ENCODE measurements around the gene MYMX. TPM values are rescaled to one million over a fixed set of nuclear protein-coding genes. Genes with fewer than 3 reads are reported as not detected.
"Not testable (repeated sequence)": the region's sequence is repeated elsewhere in the genome, so short reads cannot be mapped to it uniquely, and the experiment has no call there.

MYMX gene
- total RNA-seq, 1 donor from 2014 or later, result not detected

DNA sequence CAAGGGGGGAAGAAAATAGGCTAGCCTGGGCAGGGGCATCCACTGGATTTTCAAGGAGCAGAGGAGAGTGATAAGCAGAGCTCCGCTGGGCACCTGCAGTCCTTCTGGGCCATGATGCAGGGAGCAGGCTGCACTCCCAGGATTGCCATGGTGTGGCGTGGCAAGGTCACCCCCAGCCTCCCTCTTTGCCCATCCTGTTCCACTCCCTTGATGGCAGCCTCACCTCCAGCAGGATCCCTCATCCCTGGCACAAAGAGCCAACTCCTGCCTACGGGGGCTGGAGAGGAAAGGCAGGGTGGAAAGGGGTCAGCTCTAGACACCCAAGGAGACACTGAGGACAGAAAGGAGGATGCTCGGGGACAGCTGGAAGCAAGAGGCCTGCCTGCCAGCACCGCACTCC, 22.4 kb upstream of the MYMX start:
- no peaks in the 10 kb centered on the region for H3K27me3 Mint-ChIP-seq (ENCODE audit: low read depth)

GRCh38 chr6:44196351-44196750, 20.4 kb upstream of the MYMX start:
- H3K27me3 Mint-ChIP-seq (ENCODE audit: low read depth); H3K36me3 Mint-ChIP-seq (ENCODE audit: low read depth); H3K9me3 Mint-ChIP-seq (ENCODE audit: low read depth); H3K4me3 Mint-ChIP-seq (ENCODE audit: unreplicated experiment); H3K27ac Mint-ChIP-seq (ENCODE audit: unreplicated experiment); DNase-seq (ENCODE audit: low spot score): not testable (repeated sequence)
- H3K4me1 Mint-ChIP-seq (ENCODE audit: low read depth), result peaks cover 12% of the 10 kb centered on the region

More for the DNA sequence above, 22.4 kb upstream of the MYMX start:
- Mint-ChIP-seq H3K27ac (ENCODE audit: unreplicated experiment) (no peak overlapping the region), H3K4me1 (ENCODE audit: low read depth) (peaks cover 6% of the 10 kb centered on the region), H3K9me3 (ENCODE audit: low read depth) (no peaks in the 10 kb centered on the region), H3K4me3 (ENCODE audit: unreplicated experiment) (no peak overlapping the region), H3K36me3 (ENCODE audit: low read depth) (no peaks in the 10 kb centered on the region)
- no peak for TF ChIP-seq CTCF (IDR thresholded peaks at IDR 0.05)
- no peak for DNase-seq (ENCODE audit: low spot score)

GRCh38 chr6:44198684-44199083, 18.0 kb upstream of the MYMX start:
- H3K27me3 Mint-ChIP-seq (ENCODE audit: low read depth), result no peaks in the 10 kb centered on the region

DNA sequence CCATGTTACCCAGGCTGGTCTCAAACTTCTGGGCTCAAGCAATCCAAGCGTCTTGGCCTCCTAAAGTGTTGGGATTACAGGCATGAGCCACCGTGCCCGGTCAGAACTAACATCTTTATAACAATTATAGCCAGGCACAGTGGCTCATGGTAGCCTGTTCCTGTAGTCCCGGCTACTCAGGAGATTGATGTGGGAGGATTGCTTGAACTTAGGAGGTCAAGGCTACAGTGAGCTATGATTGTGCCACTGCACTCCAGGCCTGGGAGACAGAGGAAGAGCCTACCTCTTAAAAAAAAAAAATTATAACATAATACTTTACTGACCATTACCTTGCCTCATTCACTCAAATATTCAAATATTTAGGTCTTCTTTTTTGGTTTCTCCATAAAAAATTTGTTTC, 16.8 kb upstream of the MYMX start:
- Mint-ChIP-seq H3K36me3 (ENCODE audit: low read depth) (no peaks in the 10 kb centered on the region), H3K4me3 (ENCODE audit: unreplicated experiment) (no peak overlapping the region), H3K27me3 (ENCODE audit: low read depth) (no peaks in the 10 kb centered on the region), H3K27ac (ENCODE audit: unreplicated experiment) (no peak overlapping the region), H3K4me1 (ENCODE audit: low read depth) (peaks cover 17% of the 10 kb centered on the region), H3K9me3 (ENCODE audit: low read depth) (no peaks in the 10 kb centered on the region)
- no peak for TF ChIP-seq CTCF (IDR thresholded peaks at IDR 0.05)
- DNase-seq (ENCODE audit: low spot score), result no peak

More at GRCh38 chr6:44198684-44199083, 18.0 kb upstream of the MYMX start:
- H3K4me3 Mint-ChIP-seq (ENCODE audit: unreplicated experiment), result no peak overlapping the region
- H3K36me3 Mint-ChIP-seq (ENCODE audit: low read depth), result no peaks in the 10 kb centered on the region
- no peaks in the 10 kb centered on the region for H3K9me3 Mint-ChIP-seq (ENCODE audit: low read depth)
- DNase-seq (ENCODE audit: low spot score), result no peak
- H3K4me1 Mint-ChIP-seq (ENCODE audit: low read depth), result peaks cover 17% of the 10 kb centered on the region
- no peak overlapping the region for H3K27ac Mint-ChIP-seq (ENCODE audit: unreplicated experiment)
- no peak for TF ChIP-seq CTCF (IDR thresholded peaks at IDR 0.05)

- Mint-ChIP-seq H3K36me3 (ENCODE audit: low read depth) (no peaks in the 10 kb centered on the region), H3K4me3 (ENCODE audit: unreplicated experiment) (no peak overlapping the region), H3K9me3 (ENCODE audit: low read depth) (no peaks in the 10 kb centered on the region), H3K27me3 (ENCODE audit: low read depth) (no peaks in the 10 kb centered on the region), H3K4me1 (ENCODE audit: low read depth) (peaks cover 17% of the 10 kb centered on the region), H3K27ac (ENCODE audit: unreplicated experiment) (no peak overlapping the region)
- TF ChIP-seq CTCF (IDR thresholded peaks at IDR 0.05), result no peak
- no peak for DNase-seq (ENCODE audit: low spot score)
Measured at GRCh38 chr6:44201200-44201599, 15.5 kb upstream of the MYMX start.

- no peak for TF ChIP-seq CTCF (IDR thresholded peaks at IDR 0.05)
- no peaks in the 10 kb centered on the region for H3K9me3 Mint-ChIP-seq (ENCODE audit: low read depth)
- no peaks in the 10 kb centered on the region for H3K27me3 Mint-ChIP-seq (ENCODE audit: low read depth)
- H3K4me1 Mint-ChIP-seq (ENCODE audit: low read depth), result peaks cover 17% of the 10 kb centered on the region
- no peak for DNase-seq (ENCODE audit: low spot score)
- H3K36me3 Mint-ChIP-seq (ENCODE audit: low read depth), result no peaks in the 10 kb centered on the region
- H3K27ac Mint-ChIP-seq (ENCODE audit: unreplicated experiment), result no peak overlapping the region
- H3K4me3 Mint-ChIP-seq (ENCODE audit: unreplicated experiment), result no peak overlapping the region
Measured at GRCh38 chr6:44201638-44202303, 15.0 kb upstream of the MYMX start.
